CD14-positive monocyte (primary cell): ENCODE results near the gene TXNRD1. TPM values are rescaled to one million over a fixed set of nuclear protein-coding genes. Genes with fewer than 3 reads are reported as not detected.

ENCODE experiments used
- DNase-seq, 3 donors: peaks; one replicate each; pipeline ENCODE4 v3.0.0-alpha.2; 2011 to 2022
- H2AFZ ChIP-seq: 2 replicates; pipeline ENCODE4 v1.6.0; 2012; ENCODE audit warnings: mild to moderate bottlenecking, low read depth, low read length, inconsistent platforms; ENCODE audit not compliant: insufficient read depth, poor library complexity, severe bottlenecking
- H3K27ac ChIP-seq, 2 donors: 1 replicate in 1 of 2; 2 replicates in 1 of 2; pipeline ENCODE4 v1.5.1; 2012 to 2013; ENCODE audit warnings: low read length in 2 of 2, control low read depth in 1 of 2, inconsistent platforms in 1 of 2, low read depth in 1 of 2, mild to moderate bottlenecking in 1 of 2
- H3K27me3 ChIP-seq, 2 donors: one replicate each; pipeline versions ENCODE4 v1.6.0 to v1.6.1; 2011 to 2013; ENCODE audit warnings: low read length in 2 of 2; ENCODE audit not compliant: control insufficient read depth in 2 of 2, insufficient read depth in 2 of 2
- H3K36me3 ChIP-seq, 2 donors: replicated peaks in 1 of 2; 1 replicate in 1 of 2; 2 replicates in 1 of 2; pipeline versions ENCODE4 v1.5.1 to v1.6.1; 2012 to 2013; ENCODE audit warnings: low read length in 2 of 2, control low read depth in 1 of 2, inconsistent platforms in 1 of 2, mild to moderate bottlenecking in 1 of 2; ENCODE audit not compliant: insufficient read depth in 2 of 2, control insufficient read depth in 1 of 2
- H3K4me1 ChIP-seq, 2 donors: 1 replicate in 1 of 2; 2 replicates in 1 of 2; pipeline versions ENCODE4 v1.5.1 to v1.6.1; 2012 to 2013; ENCODE audit warnings: low read length in 2 of 2, control low read depth in 1 of 2, inconsistent platforms in 1 of 2, mild to moderate bottlenecking in 1 of 2, moderate library complexity in 1 of 2; ENCODE audit not compliant: insufficient read depth in 2 of 2, control insufficient read depth in 1 of 2
- H3K4me2 ChIP-seq: replicated peaks from 2 replicates; pipeline ENCODE3; 2012; ENCODE audit warnings: low read length, moderate library complexity, mild to moderate bottlenecking; ENCODE audit not compliant: poor library complexity, severe bottlenecking; ENCODE audit errors: extremely low read depth
- H3K4me3 ChIP-seq, 3 experiments: fragments of 200-600 bp in 1 of 3; sonication (generic) in 1 of 3; replicated peaks in 1 of 3; 1 replicate in 2 of 3; 2 replicates in 1 of 3; pipeline ENCODE4 v1.5.1; 2011 to 2013; ENCODE audit warnings: low read length in 3 of 3, mild to moderate bottlenecking in 3 of 3, control low read depth in 2 of 3, low read depth in 2 of 3, inconsistent platforms in 1 of 3, moderate library complexity in 1 of 3
- H3K79me2 ChIP-seq: 2 replicates; pipeline ENCODE4 v1.6.0; 2012; ENCODE audit warnings: mild to moderate bottlenecking, control low read depth, inconsistent platforms, low read length, moderate library complexity; ENCODE audit not compliant: insufficient read depth
- H3K9ac ChIP-seq: 2 replicates; pipeline ENCODE4 v1.6.0; 2017; ENCODE audit warnings: low read length, mild to moderate bottlenecking; ENCODE audit not compliant: insufficient read depth, poor library complexity, severe bottlenecking
- H3K9me3 ChIP-seq, 2 donors: replicated peaks in 1 of 2; 1 replicate in 1 of 2; 2 replicates in 1 of 2; pipeline versions ENCODE4 v1.5.1 to v1.6.1; 2012 to 2013; ENCODE audit warnings: low read length in 2 of 2, control low read depth in 1 of 2; ENCODE audit not compliant: control insufficient read depth in 1 of 2, insufficient read depth in 1 of 2
- H4K20me1 ChIP-seq: 2 replicates; pipeline ENCODE4 v1.6.0; 2012; ENCODE audit warnings: mild to moderate bottlenecking, low read length, control low read depth, moderate library complexity; ENCODE audit not compliant: insufficient read depth
- H3K27ac Mint-ChIP-seq, 7 donors: one replicate each; pipeline ENCODE4 v1.8.0; 2020; ENCODE audit warnings: mild to moderate bottlenecking in 7 of 7, mixed read lengths in 7 of 7, moderate library complexity in 6 of 7, inconsistent platforms in 2 of 7
- H3K27me3 Mint-ChIP-seq, 3 donors: one replicate each; pipeline ENCODE4 v1.8.0; 2021 to 2022; ENCODE audit warnings: low read depth in 3 of 3, mild to moderate bottlenecking in 3 of 3, mixed read lengths in 3 of 3, moderate library complexity in 3 of 3, inconsistent platforms in 1 of 3
- H3K36me3 Mint-ChIP-seq, 2 donors: one replicate each; pipeline ENCODE4 v1.8.0; 2020; ENCODE audit warnings: mixed read lengths in 2 of 2, inconsistent platforms in 1 of 2, mild to moderate bottlenecking in 1 of 2
- H3K4me1 Mint-ChIP-seq: one replicate; pipeline ENCODE4 v1.8.0; 2020; ENCODE audit warnings: mild to moderate bottlenecking, mixed read lengths
- H3K4me3 Mint-ChIP-seq, 2 donors: one replicate each; pipeline ENCODE4 v1.8.0; 2020; ENCODE audit warnings: mild to moderate bottlenecking in 2 of 2, mixed read lengths in 2 of 2, moderate library complexity in 1 of 2
- H3K9me3 Mint-ChIP-seq, 7 donors: one replicate each; pipeline ENCODE4 v1.8.0; 2020 to 2022; ENCODE audit warnings: mixed read lengths in 7 of 7, mild to moderate bottlenecking in 6 of 7, moderate library complexity in 6 of 7, inconsistent platforms in 2 of 7
- WGBS: methylation state at CpG from one replicate; pipeline ENCODE4 v1.1.5; 2013; ENCODE audit warnings: missing lambda C conversion rate; ENCODE audit not compliant: insufficient coverage; 5-methylcytosine and 5-hydroxymethylcytosine counted together
- intact Hi-C, 2 donors: fragments of 100-400 bp; cut with micrococcal nuclease; formaldehyde crosslinking; loops; one replicate each; pipeline versions ENCODE4 v1.15.0 to v1.15.1; 2023
- polyA plus RNA-seq, 3 donors: library from polyadenylated mRNA; depleted of rRNA in 1 of 3; unstranded in 2 of 3; stranded (reverse) in 1 of 3; fragments of 300-500 nt in 2 of 3; fragments of >200 nt in 1 of 3; fragmentation: Illumina TruSeq in 2 of 3; gene quantifications; 1 replicate in 2 of 3; 2 replicates in 1 of 3; pipeline ENCODE4 v1.2.3, GENCODE V29; 2012 to 2021
- TF ChIP-seq, protein P1 (sequence below): fragments of 200-600 bp; IDR thresholded peaks from one replicate; pipeline ENCODE4 v1.8.0; 2022; ENCODE audit warnings: antibody characterized with exemption, mild to moderate bottlenecking

Gene TXNRD1
- polyA plus RNA-seq, 3 donors = 26.9 to 46.1 (median 29.2) TPM

DNA sequence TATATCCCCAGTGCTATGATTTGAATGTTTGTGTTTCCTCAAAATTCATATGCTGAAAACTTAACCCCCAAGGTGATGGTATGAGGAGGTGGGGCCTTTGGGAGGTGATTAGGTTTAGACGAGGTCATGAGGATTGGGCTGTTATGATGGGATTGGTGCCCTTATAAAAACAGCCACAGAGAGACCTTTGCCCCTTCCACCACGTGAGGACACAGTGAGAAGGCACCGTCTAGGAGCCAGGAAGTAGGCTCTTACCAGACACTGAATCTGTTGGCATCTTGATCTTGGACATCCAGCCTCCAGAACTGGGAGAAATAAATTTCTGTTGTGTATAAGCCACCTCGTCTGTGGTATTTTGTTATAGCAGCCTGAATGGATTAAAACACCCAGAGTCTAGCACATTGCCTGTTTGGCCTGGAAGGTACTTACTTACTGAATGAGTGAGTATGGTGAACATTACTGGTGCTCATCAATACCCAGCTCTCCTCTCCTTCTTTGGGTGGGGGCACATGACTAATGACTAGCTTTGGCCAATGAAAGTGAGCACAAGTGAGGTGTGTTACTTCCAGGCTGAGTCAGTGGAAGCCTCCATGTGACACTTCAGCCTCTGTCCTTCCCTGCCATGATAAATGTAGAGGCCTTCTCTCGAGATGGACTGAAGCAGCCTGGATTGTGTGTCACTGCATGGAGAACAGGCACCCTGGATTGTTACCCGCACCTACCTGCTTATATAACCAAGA, 168.7 kb downstream of the TXNRD1 start:
- Histone ChIP-seq H3K9ac (no peak overlapping the region), H3K79me2 (no peaks in the 10 kb centered on the region), H4K20me1 (no peaks in the 10 kb centered on the region), H3K36me3 (no peaks in the 10 kb centered on the region), H3K27me3 (no peaks in the 10 kb centered on the region), H3K4me2 (no peak overlapping the region), H3K27ac (no peak overlapping the region), H3K9me3 (no peaks in the 10 kb centered on the region), H3K4me3 (no peak overlapping the region), H2AFZ (no peak overlapping the region), H3K4me1 (peaks cover 0 to 8% of the 10 kb centered on the region in 2 donors)
- no peak overlapping the region for H3K4me3 Mint-ChIP-seq
- peaks cover 0 to under 1% (median 0%) of the 10 kb centered on the region in 3 donors for H3K27me3 Mint-ChIP-seq
- TF ChIP-seq, protein P1, sequence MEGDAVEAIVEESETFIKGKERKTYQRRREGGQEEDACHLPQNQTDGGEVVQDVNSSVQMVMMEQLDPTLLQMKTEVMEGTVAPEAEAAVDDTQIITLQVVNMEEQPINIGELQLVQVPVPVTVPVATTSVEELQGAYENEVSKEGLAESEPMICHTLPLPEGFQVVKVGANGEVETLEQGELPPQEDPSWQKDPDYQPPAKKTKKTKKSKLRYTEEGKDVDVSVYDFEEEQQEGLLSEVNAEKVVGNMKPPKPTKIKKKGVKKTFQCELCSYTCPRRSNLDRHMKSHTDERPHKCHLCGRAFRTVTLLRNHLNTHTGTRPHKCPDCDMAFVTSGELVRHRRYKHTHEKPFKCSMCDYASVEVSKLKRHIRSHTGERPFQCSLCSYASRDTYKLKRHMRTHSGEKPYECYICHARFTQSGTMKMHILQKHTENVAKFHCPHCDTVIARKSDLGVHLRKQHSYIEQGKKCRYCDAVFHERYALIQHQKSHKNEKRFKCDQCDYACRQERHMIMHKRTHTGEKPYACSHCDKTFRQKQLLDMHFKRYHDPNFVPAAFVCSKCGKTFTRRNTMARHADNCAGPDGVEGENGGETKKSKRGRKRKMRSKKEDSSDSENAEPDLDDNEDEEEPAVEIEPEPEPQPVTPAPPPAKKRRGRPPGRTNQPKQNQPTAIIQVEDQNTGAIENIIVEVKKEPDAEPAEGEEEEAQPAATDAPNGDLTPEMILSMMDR = no peak
- H3K4me1 Mint-ChIP-seq = peaks cover 7% of the 10 kb centered on the region
- intact Hi-C loops = loop anchor here (5.0 kb wide), 1 partner anchor 493 kb away; no protein-coding TSS in a partner anchor
- DNase-seq = no peak
- no peaks in the 10 kb centered on the region for H3K36me3 Mint-ChIP-seq
- no peak overlapping the region for H3K27ac Mint-ChIP-seq
- H3K9me3 Mint-ChIP-seq = peaks cover 0 to 2% (median 0%) of the 10 kb centered on the region in 7 donors
- 77% methylated on average over 3 of the region's 6 CpGs for WGBS

DNA sequence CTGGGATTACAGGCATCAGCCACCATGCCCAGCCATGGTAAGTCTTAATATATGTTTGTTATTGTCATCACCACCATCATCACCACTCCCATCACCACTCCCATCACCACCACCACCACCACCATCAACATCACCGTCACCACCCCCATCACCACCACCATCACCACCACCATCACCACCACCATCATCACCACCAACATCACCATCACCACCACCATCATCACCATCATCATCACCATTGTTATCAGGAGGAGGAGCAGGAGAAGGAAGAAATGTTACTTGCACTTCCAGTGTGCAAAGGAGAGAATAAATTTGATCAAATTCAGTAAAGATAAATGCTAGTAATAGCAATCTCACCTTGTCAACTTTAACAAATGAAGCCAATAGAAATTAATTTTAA, 169.9 kb downstream of the TXNRD1 start:
- peaks cover 7% of the 10 kb centered on the region for H3K4me1 Mint-ChIP-seq
- Histone ChIP-seq H3K36me3 (no peaks in the 10 kb centered on the region), H3K4me2 (no peak overlapping the region), H3K4me3 (no peak overlapping the region), H3K27me3 (no peaks in the 10 kb centered on the region), H2AFZ (no peak overlapping the region), H3K9me3 (no peaks in the 10 kb centered on the region), H4K20me1 (no peaks in the 10 kb centered on the region), H3K27ac (no peak overlapping the region), H3K4me1 (peaks cover 0 to 8% of the 10 kb centered on the region in 2 donors), H3K79me2 (no peaks in the 10 kb centered on the region), H3K9ac (no peak overlapping the region)
- no peak for DNase-seq
- TF ChIP-seq, protein P1 = no peak
- no peaks in the 10 kb centered on the region for H3K27me3 Mint-ChIP-seq
- H3K4me3 Mint-ChIP-seq = no peak overlapping the region
- no peak overlapping the region for H3K27ac Mint-ChIP-seq
- no peaks in the 10 kb centered on the region for H3K36me3 Mint-ChIP-seq
- no CpG with 5 or more reads among the region's 1 CpG for WGBS
- intact Hi-C loops = no loop called here
- H3K9me3 Mint-ChIP-seq = peaks cover 0 to 2% (median 0%) of the 10 kb centered on the region in 7 donors
